HEK293 (cell line): ENCODE results near the gene TMC5.

Experiments
- ZNF366 ChIP-seq: fragments of 450-650 bp; formaldehyde crosslinking; conservative IDR thresholded peaks from 2 replicates; pipeline ENCODE4 v1.5.1; 2016; ENCODE audit warnings: missing biosample characterization, missing genetic modification characterization
- ZNF549 ChIP-seq: fragments of 450-650 bp; IDR thresholded peaks from 2 replicates; pipeline ENCODE4 v1.5.1; 2018; ENCODE audit warnings: missing biosample characterization, missing genetic modification characterization, mild to moderate bottlenecking, inconsistent platforms, moderate library complexity
- ZNF785 ChIP-seq: fragments of 450-650 bp; formaldehyde crosslinking; IDR thresholded peaks from 2 replicates; pipeline ENCODE4 v1.5.1; 2016; ENCODE audit warnings: missing biosample characterization, missing genetic modification characterization
- TF ChIP-seq, protein P1 (sequence below): fragments of 450-650 bp; formaldehyde crosslinking; IDR thresholded peaks from 2 replicates; pipeline ENCODE4 v1.5.1; 2016; ENCODE audit warnings: missing biosample characterization, missing genetic modification characterization

DNA sequence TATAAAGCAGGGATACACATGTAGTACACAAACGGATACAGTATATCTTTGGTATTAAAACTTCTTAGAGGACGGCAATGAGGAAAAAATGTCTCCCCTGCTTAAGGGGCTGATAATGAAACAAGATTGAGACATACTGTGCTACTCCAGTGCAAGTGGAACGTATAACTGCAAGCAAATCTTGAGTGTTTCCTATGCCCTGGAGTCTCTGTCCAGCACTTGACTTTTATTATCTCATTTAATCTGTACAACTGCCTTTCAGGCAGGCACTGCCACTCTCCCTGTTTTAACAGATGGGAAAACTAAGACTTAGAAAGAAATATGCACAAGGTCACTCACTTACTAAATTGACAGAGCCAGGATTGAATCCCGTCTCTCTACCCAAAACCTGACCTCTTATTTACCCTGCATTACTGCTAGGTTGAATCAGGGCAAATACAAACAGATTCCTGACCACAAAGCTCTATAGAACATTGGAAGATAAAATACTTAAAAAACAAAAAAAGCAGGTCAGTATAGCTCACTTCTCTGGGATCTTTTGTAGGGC lies 28.7 kb downstream of the TMC5 start:
- TF ChIP-seq ZNF366 (tag by site-specific recombination) (no peak), ZNF785 (tag by site-specific recombination) (no peak), ZNF549 (tag by site-specific recombination) (no peak)
- TF ChIP-seq, protein P1, sequence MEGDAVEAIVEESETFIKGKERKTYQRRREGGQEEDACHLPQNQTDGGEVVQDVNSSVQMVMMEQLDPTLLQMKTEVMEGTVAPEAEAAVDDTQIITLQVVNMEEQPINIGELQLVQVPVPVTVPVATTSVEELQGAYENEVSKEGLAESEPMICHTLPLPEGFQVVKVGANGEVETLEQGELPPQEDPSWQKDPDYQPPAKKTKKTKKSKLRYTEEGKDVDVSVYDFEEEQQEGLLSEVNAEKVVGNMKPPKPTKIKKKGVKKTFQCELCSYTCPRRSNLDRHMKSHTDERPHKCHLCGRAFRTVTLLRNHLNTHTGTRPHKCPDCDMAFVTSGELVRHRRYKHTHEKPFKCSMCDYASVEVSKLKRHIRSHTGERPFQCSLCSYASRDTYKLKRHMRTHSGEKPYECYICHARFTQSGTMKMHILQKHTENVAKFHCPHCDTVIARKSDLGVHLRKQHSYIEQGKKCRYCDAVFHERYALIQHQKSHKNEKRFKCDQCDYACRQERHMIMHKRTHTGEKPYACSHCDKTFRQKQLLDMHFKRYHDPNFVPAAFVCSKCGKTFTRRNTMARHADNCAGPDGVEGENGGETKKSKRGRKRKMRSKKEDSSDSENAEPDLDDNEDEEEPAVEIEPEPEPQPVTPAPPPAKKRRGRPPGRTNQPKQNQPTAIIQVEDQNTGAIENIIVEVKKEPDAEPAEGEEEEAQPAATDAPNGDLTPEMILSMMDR, result no peak
